Vagina (tissue), 2 donors: Measurements from ENCODE around the gene LGMN.

Source experiments
- POLR2A ChIP-seq, 2 donors: fragments of 450-650 bp; IDR thresholded peaks; one replicate each; pipeline ENCODE4 v1.6.1; 2017; ENCODE audit warnings: antibody characterized with exemption in 2 of 2, mild to moderate bottlenecking in 2 of 2, moderate library complexity in 2 of 2
- POLR2AphosphoS5 ChIP-seq, 2 donors: sonication (generic); formaldehyde crosslinking; IDR thresholded peaks; one replicate each; pipeline ENCODE4 v1.9.0; 2017; ENCODE audit warnings: antibody characterized with exemption in 2 of 2, mild to moderate bottlenecking in 2 of 2, low read depth in 1 of 2; ENCODE audit not compliant: insufficient read depth in 1 of 2
- TF ChIP-seq, protein P1 (sequence below), 3 experiments: fragments of 450-650 bp in 2 of 3; fragments of 200-600 bp in 1 of 3; sonication (generic) in 1 of 3; IDR thresholded peaks; one replicate each; pipeline ENCODE4 v1.5.1; 2017 to 2019; ENCODE audit warnings: antibody characterized with exemption in 3 of 3, mild to moderate bottlenecking in 2 of 3, moderate library complexity in 2 of 3

DNA sequence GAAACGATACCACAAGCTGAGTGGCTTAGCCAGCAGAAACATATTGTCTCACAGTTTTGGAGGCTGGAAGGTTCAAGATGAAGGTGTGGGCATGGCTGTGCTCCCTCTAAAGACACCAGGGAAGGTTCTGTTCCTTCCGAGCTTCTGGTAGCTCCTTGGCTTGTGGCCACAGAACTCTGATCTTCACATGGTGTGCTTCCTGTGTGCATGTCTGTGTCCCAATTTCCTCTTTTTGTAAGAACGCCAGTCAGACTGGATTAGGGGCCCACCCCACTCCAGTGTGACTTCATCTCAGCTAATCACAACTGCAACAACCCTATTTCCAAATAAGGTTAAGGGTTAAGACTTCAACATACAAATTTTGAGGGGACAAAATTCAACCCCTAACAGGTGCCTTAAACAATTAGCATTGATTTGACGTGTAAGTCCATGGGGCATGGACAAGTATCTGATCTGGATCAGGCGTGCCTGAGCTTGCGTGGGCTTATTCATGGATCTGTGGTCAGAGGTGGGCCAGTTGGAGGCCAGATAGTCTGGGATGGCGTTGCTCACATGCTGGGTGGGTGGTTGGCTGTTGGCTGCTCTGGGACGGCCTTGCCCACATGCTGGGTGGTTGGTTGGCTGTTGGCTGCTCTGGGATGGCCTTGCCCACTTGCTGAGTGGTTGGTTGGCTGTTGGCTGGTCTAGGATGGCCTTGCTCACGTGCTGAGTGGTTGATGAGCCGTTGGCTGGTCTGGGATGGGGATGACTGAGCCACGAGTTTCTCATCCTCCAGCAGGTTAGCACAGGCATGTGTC lies 88.5 kb downstream of the LGMN start:
- TF ChIP-seq, protein P1, sequence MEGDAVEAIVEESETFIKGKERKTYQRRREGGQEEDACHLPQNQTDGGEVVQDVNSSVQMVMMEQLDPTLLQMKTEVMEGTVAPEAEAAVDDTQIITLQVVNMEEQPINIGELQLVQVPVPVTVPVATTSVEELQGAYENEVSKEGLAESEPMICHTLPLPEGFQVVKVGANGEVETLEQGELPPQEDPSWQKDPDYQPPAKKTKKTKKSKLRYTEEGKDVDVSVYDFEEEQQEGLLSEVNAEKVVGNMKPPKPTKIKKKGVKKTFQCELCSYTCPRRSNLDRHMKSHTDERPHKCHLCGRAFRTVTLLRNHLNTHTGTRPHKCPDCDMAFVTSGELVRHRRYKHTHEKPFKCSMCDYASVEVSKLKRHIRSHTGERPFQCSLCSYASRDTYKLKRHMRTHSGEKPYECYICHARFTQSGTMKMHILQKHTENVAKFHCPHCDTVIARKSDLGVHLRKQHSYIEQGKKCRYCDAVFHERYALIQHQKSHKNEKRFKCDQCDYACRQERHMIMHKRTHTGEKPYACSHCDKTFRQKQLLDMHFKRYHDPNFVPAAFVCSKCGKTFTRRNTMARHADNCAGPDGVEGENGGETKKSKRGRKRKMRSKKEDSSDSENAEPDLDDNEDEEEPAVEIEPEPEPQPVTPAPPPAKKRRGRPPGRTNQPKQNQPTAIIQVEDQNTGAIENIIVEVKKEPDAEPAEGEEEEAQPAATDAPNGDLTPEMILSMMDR (IDR thresholded peaks at IDR 0.05) = no peak
- no peak for TF ChIP-seq POLR2A (IDR thresholded peaks at IDR 0.05)
- no peak for TF ChIP-seq POLR2AphosphoS5 (IDR thresholded peaks at IDR 0.05; ENCODE audit: insufficient read depth in 1 of 2, low read depth in 1 of 2)
